Smooth muscle cell of the brain vasculature (primary cell): ENCODE measurements around the gene EEF1E1.

Experiments
- DNase-seq: peaks from one replicate; pipeline ENCODE4 v3.0.0-alpha.2; 2012; ENCODE audit warnings: low read depth, low spot score

The EEF1E1 gene

GRCh38 chr6:8102122-8102958 is at the start of gene EEF1E1:
Gene EEF1E1 (minus strand): TSS chr6:8102548. CDS start chr6:8102521, 27 bp downstream.
- DNase-seq = peak; percentile 75

DNA sequence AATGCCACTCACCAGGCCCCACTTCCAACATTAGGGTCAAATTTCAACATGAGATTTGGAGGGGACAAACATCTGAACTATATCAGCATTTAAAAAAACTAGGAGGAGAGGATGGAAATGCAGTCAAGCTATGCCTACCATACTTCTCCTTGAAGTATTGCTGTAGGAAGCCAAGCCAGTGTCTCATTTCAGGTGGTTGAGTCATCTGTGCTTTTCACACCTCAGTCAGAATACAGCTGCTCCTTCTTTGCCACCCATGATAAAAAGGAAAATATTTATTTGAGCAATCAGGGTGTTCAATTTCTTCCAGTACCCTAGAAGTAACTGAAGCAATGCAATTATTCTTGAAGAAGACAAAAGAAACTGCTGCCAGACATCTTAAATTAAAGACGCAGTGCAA is 47.0 kb upstream of the EEF1E1 start:
- no peak for DNase-seq

DNA sequence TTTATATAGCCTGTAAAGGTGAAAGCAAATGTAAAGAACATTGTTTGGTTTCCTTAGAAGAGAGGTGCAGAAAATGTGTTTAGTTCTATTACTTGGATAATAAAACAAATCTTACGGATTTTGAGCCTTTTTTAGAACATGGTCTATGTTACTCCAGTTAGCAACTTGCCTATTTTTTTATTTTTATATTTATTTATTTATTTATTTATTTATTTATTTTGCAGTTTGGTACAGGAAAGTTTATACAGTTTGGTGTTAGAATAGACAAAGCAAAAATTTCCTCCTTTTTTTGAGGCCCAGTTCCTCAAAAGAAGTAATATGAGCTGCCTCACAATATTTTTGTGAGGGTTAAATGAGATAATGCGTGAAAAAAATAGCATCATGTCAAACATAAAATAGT is 41.6 kb upstream of the EEF1E1 start:
- no peak for DNase-seq

DNA sequence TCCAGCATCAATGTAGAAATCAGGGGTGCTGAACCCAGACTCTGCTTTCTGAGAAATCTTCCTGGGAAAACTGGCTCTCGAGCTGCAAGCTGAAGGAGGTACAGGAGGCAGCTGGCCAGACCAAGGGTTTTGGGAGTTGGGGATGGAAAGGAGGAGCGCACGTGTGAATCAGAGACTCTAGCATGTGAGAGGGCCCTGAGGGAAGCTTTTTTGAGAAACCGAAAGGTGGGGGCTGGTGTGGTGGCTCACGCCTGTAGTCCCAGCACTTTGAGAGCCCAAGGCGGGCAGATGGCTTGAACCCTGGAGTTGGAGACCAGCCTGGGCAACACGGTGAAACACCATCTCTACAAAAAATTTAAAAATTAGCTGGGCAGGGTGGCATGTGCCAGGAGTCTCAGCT is 37.1 kb upstream of the EEF1E1 start:
- no peak for DNase-seq

DNA sequence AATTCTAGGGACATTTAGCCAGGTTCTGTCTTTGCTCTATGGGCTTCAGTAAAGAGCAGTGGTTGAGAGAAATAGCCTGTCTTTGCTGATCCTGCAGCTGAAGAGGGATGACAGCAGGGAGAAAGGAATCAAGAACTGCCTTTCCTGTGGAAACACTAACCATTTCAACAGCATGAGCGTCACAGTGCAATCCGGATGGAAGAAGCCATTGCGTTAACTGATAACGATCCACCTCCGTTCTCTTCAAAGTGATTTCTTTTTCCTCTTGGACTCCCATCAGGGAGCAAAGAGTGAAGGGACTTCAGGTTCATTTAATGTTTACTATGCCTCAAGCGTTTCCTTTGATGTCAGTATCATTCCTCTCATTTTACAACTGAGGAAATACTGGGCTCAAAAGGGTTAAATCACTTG is 35.2 kb upstream of the EEF1E1 start:
- no peak for DNase-seq

DNA sequence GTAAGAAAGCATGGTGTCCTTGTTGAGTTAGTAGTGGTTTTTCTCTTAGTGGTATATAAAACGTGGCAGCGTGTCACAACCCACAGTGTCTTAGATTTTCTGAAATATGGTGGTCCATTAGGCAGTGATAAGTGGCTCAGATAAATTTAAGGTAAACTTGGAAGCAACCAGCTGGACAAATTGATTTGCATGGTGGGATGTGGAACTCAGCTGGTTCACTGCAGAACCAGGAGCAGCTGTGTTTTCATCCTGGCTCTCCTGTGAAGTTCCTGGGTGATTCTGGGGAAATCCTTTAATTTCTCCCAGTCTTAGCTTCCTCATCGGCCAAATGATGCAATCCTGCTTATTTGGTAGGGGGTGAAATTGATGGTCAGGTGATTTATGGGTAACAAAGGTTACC is 32.9 kb upstream of the EEF1E1 start:
- DNase-seq = no peak

DNA sequence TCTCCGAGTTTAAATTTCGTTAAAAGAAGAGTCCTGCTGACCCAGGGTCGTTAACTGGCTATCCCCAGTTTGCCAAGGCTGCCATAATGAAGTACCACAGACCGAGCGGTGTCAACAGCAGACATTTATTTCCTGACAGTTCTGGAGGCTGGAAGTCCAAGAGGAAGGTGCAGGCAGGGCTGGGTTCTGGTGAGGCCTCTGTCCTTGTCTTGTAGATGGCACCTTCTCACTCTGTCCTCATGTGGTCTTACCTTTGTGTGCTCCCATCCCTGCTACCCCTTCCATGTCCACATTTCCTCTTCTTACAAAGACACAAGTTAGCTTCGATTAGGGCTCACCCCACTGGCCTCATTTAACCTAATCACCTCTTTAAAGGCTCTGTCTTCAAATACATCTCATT is 29.8 kb upstream of the EEF1E1 start:
- DNase-seq = no peak

GRCh38 chr6:8131265-8131897 is 29.0 kb upstream of the EEF1E1 start:
- peak; percentile 53 for DNase-seq

DNA sequence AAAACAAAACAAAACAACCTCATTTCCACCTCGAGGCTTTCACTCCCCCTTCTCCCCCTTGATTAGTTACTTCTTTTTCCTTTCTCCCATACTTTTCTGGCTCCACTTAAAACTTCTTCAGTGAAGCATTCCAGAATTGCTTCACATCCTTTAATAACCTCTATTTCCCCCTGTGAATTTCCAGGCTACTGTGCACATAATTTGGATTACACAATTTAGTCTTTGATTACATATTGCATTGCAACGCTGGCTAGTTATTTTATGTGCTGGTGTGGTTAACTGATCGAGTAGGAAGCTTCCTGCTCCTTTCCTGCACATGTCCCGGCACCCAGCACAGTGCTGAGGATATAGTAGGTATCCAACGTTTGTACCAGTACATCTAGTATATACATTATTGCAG is 28.1 kb upstream of the EEF1E1 start:
- DNase-seq = no peak

GRCh38 chr6:8123236-8123635 is 20.9 kb upstream of the EEF1E1 start:
- no peak for DNase-seq

DNA sequence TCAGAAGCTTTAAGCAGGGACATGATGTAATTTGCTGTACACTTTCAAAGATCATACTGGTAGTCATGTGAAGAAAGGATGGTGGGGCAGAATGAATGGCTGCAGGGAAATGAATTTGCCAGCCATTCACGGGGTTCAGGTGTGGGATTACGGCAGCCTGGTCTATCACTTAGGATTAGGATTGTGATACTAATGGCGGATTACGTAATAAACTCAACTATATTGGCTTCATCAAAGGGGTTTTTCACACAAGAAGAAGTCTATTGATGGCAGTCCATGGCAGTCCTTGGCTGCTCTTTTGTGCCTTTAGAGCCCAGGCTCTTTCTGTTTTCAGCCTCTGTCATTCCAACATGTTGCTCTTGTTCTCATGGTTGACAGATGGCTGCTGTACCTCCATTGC is 12.6 kb upstream of the EEF1E1 start:
- no peak for DNase-seq

GRCh38 chr6:8113131-8113654 is 10.8 kb upstream of the EEF1E1 start:
- no peak for DNase-seq

GRCh38 chr6:8110725-8111124 is 8.4 kb upstream of the EEF1E1 start:
- DNase-seq = no peak

DNA sequence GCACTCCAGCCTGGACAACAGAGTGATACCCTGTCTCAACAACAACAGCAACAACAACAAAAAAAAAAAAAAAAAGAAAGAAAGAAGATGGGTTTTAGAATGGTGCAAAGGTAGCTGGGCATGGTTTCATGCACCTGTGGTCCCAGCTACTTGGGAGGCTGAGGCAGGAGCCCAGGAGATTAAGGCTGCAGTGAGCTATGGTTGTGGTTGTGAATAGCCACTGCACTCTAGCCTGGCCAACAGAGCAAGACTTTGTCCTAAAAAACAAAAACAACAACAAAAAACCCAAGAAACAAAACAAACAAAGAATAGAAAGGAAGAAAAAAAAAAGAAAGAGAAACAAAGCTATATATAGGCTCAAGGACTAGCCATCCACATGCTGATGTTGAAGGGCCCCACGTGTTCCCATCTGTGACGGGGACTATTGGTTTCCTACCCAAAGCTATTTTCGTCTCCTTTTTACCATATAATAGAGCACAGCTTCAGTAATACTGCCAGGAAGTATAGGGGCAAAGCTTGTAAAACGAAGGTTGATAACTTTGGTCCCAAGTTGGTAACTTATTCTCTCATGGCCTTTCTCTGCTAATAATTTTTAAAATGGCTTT is 7.9 kb upstream of the EEF1E1 start:
- no peak for DNase-seq

DNA sequence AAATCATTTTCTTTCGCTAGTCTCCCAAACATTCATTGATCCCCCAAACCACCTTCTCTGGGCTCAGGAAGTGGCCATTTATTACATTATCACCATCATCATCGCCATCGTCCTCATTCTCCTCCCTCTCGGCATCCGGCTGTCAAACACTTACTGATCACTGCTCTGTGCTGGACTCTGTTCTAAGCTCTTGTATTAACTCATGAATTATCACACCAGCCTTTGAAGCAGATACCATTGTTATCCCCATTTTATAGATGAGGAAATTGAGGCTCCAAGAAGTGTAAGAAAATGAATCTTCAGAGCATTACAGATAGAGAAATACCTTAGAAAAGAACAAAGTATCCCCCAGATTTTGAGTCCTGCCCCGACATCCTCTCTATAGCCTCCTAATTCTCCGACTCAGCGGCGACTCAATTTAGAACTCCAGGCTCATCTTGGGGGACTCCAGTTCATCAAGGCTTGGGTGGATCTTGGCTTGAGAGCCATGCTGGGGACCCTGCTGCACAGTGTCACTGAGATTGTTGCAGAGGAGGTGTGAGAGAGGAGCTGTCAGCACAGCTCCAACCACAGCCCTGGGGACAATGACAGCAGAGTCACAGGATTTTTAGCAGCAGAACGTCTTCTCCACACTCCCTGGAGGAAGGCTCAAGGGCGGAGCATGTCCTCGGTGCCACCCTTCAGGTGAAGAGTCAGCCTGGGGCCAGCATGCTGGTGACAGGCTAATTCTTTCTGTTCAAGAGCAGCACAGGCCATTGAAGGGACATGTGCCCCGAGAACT is 6.6 kb upstream of the EEF1E1 start:
- DNase-seq = no peak

- peak; percentile 80 for DNase-seq
Observed at GRCh38 chr6:8108031-8108660, 5.8 kb upstream of the EEF1E1 start.

- no peak for DNase-seq
Observed at GRCh38 chr6:8105791-8106190, 3.4 kb upstream of the EEF1E1 start.

DNA sequence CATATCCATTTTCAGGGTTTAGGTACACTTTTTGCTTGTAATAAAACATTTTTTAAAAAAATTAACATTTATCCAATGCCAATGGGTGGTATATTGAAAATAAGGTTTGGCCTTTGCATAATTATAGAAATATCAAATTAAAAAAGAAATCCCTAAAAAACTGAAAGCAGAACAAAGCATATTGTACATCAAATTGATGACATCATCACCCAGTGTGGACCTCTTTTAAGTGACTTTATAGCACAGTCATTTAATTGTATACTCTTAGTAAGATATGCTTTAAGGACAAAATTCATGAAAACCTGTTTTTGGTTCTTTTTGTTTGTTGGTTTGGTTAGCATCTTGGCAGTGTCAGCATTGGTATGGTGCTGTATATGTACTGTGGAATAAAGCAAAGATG is 1.4 kb upstream of the EEF1E1 start:
- no peak for DNase-seq

- no peak for DNase-seq
Observed at GRCh38 chr6:8100159-8100854, 2.0 kb downstream of the EEF1E1 start.

DNA sequence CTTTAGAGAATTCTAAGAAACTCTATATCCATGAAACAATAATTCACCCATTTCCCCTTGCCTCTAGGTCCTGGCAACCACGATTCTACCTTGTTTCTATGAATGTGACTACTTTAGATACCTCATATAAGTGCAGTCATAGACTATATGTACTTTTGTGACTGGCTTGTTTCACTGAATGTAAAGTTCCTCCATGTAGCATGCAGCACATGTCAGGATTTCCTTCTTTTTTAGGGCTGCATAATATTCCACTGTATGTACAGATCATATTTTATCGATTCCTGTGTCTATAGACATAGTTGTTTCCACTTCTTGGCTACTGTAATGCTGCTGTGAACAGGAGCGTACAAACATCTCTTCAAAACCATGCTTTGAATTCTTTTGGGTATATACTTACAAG is 11.7 kb downstream of the EEF1E1 start:
- no peak for DNase-seq

- DNase-seq = no peak
Observed at GRCh38 chr6:8088886-8089285, 13.5 kb downstream of the EEF1E1 start.
